ENCODE measurements around the gene TRAP1.
"Not testable (repeated sequence)": the region's sequence is repeated elsewhere in the genome, so short reads cannot be mapped to it uniquely, and the experiment has no call there.

TRAP1 gene

DNA sequence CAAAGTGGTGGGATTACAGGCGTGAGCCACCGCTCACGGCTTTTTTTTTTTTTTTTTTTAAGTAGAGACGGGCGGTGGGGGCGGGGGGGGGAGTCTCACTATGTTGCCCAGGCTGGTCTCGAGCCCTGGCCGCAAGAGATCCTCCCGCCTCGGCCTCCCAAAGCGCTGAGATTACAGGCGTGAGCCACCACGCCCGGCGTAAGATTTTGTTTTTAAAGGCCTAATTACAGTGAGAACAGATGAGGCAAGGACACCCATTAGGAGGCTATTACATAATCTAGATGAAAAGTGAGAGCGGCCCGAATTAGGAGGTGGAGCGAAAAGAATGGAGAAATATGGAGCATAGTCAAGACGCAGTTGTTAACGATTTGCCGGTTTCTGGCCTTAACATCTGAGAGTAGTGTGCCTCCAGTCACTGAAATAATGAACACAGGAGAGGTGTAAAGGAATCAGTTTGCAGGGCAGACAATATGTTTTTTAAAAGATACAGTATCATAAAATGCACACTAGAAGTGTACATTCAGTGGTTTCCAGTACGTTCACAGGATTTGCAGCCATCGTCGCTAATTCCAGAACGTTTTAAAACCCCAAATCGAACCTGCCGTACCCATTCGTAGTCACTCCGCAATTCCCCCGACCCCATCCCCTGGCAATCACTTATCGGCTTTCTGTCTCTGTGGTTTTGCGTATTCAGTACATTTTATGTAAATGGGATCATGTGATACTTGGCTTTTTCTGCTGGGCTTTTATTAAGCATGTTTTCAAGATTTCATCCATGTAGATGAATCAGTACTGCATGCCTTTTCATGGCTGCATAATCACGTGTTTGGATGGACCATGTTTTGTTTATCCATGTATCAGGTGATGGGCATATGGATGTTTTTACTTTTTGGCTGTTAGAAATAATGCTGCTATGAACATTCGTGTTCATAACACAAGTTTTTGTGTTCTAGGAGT is 104.5 kb downstream of the TRAP1 start:
- DNase-seq (ENCODE audit: low spot score) = no peak
- TF ChIP-seq, protein P1, sequence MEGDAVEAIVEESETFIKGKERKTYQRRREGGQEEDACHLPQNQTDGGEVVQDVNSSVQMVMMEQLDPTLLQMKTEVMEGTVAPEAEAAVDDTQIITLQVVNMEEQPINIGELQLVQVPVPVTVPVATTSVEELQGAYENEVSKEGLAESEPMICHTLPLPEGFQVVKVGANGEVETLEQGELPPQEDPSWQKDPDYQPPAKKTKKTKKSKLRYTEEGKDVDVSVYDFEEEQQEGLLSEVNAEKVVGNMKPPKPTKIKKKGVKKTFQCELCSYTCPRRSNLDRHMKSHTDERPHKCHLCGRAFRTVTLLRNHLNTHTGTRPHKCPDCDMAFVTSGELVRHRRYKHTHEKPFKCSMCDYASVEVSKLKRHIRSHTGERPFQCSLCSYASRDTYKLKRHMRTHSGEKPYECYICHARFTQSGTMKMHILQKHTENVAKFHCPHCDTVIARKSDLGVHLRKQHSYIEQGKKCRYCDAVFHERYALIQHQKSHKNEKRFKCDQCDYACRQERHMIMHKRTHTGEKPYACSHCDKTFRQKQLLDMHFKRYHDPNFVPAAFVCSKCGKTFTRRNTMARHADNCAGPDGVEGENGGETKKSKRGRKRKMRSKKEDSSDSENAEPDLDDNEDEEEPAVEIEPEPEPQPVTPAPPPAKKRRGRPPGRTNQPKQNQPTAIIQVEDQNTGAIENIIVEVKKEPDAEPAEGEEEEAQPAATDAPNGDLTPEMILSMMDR (IDR thresholded peaks at IDR 0.05; ENCODE audit: extremely low read depth, missing control alignments) = no peak

DNA sequence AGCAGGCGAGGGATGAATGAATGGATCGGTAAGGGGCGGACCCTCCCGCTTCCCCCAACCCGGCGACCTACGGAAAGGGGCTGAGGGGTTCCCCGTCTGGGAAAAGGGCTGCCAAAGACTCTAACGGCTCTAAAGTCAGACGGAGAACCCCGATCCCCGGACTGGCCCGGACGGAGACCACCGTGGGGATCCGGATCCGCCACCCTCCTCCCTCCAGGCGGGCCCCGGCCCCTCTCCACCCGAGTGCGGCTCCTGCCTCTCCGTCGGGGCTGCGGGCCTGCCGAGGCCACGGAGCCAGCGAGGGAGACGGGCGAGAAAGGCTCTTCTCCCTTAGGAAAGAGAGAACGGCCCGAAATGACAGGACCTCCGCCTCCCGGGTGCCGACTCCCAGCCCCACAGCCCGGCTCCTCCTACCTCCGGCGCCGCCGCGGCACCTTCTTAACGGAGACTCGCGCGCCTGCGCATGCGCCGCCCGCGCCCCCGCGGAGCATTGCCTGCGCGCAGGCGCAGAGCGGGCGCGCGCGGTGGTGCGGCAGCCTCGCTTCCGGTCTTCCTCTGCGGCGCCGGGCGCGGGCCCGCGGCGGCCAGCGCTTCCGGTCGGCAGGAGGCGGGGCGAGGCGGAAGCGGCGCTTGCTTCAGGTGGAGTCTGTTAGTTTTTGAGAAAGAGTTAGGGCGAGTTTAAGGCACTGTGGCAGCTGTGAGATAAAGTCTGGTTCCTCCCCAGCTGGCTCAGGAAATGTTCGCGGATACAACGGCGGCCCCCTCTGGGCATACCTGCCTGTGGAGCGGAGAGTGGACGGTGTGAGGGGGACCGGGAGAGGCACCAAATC is 106.0 kb downstream of the TRAP1 start, which contains the start of gene SLX4:
Gene SLX4, minus strand, starts transcription at position 461 of the 830 bp plus-strand sequence. CDS start 2,642 bp downstream, outside the sequence.
- peak; percentile 100 for DNase-seq (ENCODE audit: low spot score)
- TF ChIP-seq, protein P1 (IDR thresholded peaks at IDR 0.05; ENCODE audit: extremely low read depth, missing control alignments) = no peak

- DNase-seq (ENCODE audit: low spot score) = peak; percentile 11
- TF ChIP-seq, protein P1 (IDR thresholded peaks at IDR 0.05; ENCODE audit: extremely low read depth, missing control alignments) = no peak
These were observed 106.6 kb downstream of the TRAP1 start for GRCh38 chr16:3610698-3611145.

DNA sequence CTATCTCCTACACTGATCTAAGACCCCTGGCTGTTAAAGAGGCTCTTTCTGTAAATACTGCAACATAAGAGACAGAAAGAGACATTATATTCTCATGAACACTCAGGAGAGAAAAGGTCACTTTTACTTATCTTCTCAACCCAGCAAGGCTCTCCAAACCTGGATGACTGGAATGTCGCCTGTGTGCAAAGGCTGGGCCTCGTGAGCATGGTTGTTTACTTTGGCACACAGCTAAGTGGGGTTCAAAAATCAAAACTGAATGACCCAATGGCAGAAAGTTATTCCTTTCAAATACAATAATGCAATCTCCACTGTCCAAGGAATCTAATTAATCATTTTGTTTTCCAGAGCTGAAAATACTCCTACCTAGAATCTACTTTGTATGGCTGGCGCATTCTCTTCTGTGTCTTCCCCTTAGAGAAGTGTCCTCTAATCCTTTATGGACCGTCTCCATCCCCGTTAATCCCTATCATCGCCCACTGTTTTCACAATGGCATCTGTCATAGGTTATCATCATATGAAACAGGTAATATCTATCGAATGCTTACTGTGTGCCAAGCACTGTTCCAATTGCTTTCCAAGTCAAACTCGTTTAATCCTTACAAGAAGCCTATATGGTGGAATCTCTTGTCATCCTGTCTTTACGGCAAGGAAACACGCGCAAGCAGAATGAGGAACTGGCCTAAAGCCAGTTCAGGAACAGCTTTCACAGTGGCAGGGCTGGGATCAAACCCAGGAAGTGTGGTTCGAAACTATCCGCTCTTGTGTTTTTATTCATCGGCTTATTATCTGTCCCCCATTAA is 107.2 kb downstream of the TRAP1 start:
- DNase-seq (ENCODE audit: low spot score) = no peak
- TF ChIP-seq, protein P1 (IDR thresholded peaks at IDR 0.05; ENCODE audit: extremely low read depth, missing control alignments) = no peak

- DNase-seq (ENCODE audit: low spot score) = not testable (repeated sequence)
These were observed 108.3 kb downstream of the TRAP1 start for GRCh38 chr16:3608976-3609375.

DNA sequence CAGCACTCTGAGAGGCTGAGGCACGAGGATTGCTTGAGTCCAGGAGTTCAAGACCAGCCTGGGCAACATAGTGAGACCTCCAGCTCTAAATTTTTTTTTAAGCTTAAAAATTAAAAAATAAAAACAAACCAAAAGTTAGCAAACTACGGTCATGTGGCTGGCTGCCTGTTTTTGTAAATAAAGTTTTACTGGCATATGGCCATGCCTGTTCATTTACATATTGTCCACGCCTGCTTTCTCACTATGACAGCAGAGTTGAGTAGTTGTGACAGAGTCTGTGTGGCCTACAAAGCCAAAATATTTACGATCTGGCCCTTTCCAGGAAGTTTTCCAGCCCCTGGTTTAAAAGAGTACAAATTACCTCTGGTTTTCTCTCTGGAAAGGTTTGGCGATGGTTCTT is 109.3 kb downstream of the TRAP1 start:
- DNase-seq (ENCODE audit: low spot score) = no peak
- TF ChIP-seq, protein P1 (IDR thresholded peaks at IDR 0.05; ENCODE audit: extremely low read depth, missing control alignments) = no peak
